Measurements from ENCODE around the gene POU2AF3.

DNA sequence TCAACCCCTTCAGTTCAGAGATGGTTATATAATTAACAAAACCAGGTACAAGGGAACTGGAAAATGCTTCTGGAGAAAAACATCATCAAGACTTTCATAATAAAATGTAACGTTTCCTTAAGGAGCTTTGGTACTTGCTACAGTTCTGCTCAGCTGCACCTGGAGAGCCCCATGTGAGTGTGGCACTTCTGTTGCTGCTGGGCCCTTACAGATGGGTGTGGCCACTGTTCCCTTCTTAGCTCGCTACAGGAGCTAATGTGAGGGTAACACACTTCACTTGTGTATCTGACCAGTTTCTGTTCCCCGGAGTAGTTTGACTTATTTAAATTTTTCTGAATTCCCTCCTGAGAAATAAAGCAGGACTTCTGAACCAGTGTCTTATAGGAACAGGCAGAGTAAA, 4.0 kb downstream of the POU2AF3 start:
- TF ChIP-seq RAD21 (IDR thresholded peaks at IDR 0.05; ENCODE audit: low read depth) = no peak
- TF ChIP-seq ZNF274 (IDR thresholded peaks at IDR 0.05; ENCODE audit: low read depth, low read length) = no peak
- TF ChIP-seq POLR2A (IDR thresholded peaks at IDR 0.05; ENCODE audit: borderline replicate concordance, extremely low read depth, insufficient read depth, insufficient read length) = no peak
- no peak for TF ChIP-seq FOSL1 (IDR thresholded peaks at IDR 0.05; ENCODE audit: low read depth)
- TF ChIP-seq, protein P1, sequence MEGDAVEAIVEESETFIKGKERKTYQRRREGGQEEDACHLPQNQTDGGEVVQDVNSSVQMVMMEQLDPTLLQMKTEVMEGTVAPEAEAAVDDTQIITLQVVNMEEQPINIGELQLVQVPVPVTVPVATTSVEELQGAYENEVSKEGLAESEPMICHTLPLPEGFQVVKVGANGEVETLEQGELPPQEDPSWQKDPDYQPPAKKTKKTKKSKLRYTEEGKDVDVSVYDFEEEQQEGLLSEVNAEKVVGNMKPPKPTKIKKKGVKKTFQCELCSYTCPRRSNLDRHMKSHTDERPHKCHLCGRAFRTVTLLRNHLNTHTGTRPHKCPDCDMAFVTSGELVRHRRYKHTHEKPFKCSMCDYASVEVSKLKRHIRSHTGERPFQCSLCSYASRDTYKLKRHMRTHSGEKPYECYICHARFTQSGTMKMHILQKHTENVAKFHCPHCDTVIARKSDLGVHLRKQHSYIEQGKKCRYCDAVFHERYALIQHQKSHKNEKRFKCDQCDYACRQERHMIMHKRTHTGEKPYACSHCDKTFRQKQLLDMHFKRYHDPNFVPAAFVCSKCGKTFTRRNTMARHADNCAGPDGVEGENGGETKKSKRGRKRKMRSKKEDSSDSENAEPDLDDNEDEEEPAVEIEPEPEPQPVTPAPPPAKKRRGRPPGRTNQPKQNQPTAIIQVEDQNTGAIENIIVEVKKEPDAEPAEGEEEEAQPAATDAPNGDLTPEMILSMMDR (IDR thresholded peaks at IDR 0.05 in 2 of 3, conservative IDR thresholded peaks at IDR 0.05 in 1 of 3; ENCODE audit: borderline replicate concordance in 1 of 3, insufficient read depth in 1 of 3, low read depth in 2 of 3, low read length in 2 of 3) = no peak
- no peak for TF ChIP-seq SIN3A (IDR thresholded peaks at IDR 0.05; ENCODE audit: low read depth)
- TF ChIP-seq POLR2AphosphoS5 (IDR thresholded peaks at IDR 0.05; ENCODE audit: low read depth, low read length) = no peak
- TF ChIP-seq EZH2 (IDR thresholded peaks at IDR 0.05) = no peak
- TF ChIP-seq EZH2phosphoT487 (IDR thresholded peaks at IDR 0.05; ENCODE audit: borderline replicate concordance) = no peak
- TF ChIP-seq, protein P2, sequence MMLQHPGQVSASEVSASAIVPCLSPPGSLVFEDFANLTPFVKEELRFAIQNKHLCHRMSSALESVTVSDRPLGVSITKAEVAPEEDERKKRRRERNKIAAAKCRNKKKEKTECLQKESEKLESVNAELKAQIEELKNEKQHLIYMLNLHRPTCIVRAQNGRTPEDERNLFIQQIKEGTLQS (IDR thresholded peaks at IDR 0.05) = no peak

Measured in HCT116 (cell line).